ENCODE results near the gene SLC27A5.

DNA sequence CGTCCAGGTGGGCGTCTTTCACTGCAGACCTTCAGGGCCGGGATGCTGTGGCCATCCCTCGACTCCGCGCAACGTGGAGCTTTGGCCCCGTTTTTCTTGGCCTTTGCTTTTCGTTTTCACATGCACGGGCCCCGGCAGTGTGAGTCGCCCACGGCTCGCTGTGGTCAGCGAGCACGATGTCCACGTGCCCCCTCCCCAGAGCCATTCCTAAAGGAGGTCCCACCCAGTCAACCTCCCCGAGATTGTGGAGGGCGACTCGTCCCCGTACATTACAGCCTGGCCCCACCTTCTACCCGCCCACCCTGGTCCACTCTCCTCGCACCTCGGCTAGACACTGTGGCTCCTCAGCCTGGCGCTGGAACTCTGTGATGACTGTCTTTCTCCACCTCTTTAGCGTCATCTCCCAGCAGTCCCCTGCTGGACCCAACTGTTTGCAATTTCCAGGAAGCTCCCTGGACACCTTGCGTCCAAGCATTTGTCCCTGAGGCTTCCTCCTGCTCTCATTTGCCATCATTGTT, 35.2 kb downstream of the SLC27A5 start:
- TF ChIP-seq, protein P1, sequence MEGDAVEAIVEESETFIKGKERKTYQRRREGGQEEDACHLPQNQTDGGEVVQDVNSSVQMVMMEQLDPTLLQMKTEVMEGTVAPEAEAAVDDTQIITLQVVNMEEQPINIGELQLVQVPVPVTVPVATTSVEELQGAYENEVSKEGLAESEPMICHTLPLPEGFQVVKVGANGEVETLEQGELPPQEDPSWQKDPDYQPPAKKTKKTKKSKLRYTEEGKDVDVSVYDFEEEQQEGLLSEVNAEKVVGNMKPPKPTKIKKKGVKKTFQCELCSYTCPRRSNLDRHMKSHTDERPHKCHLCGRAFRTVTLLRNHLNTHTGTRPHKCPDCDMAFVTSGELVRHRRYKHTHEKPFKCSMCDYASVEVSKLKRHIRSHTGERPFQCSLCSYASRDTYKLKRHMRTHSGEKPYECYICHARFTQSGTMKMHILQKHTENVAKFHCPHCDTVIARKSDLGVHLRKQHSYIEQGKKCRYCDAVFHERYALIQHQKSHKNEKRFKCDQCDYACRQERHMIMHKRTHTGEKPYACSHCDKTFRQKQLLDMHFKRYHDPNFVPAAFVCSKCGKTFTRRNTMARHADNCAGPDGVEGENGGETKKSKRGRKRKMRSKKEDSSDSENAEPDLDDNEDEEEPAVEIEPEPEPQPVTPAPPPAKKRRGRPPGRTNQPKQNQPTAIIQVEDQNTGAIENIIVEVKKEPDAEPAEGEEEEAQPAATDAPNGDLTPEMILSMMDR (IDR thresholded peaks at IDR 0.05; ENCODE audit: low read length), result no peak
- TF ChIP-seq EZH2phosphoT487 (IDR thresholded peaks at IDR 0.05; ENCODE audit: low read length) (no peak), EZH2 (optimal IDR thresholded peaks at IDR 0.05; ENCODE audit: low read depth, low read length) (no peak)

Measured in MM.1S (cell line).